ENCODE results near the gene CASP8AP2.
A peak's percentile ranks its signal among the peaks of the same experiment; 100 is the strongest.
"Not testable (repeated sequence)": the region's sequence is repeated elsewhere in the genome, so short reads cannot be mapped to it uniquely, and the experiment has no call there.

Gene CASP8AP2

DNA sequence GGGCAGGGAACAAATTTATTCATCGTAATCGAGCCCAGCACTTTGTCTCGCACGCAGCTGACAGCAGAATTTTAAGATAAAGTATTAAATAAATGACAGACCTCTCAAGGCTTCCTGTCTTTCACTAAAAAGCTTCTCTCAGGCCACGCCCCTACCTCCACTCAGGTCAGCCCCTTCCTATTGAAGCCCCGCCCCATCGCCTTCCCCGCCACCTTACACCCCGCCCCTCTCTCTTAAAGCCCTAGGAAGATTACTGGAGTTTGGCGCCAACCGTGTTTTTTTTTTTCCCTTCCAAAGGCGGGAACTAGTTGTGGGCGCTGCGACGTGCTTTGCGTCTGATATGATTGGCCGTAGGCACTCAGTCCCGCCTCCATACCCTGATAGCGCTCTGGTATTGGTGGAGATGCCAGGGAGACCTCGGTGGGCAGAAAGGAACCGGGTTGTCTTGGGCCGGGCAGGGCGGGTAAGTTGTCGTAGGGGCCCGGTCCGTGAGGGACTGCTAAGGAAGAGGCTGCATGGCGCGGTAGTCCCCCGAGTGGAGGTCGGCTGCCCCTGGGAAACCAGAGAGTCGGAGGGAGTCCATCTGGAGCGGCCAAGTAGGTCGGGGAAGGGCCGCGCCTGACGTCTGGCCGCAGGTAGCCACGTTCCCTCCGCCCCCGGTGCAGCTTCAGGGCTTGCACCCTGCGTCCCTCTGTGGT, at the start of gene CASP8AP2:
Gene CASP8AP2, plus strand, starts transcription at position 409 of the 698 bp plus-strand sequence.
- TF ChIP-seq, protein P1, sequence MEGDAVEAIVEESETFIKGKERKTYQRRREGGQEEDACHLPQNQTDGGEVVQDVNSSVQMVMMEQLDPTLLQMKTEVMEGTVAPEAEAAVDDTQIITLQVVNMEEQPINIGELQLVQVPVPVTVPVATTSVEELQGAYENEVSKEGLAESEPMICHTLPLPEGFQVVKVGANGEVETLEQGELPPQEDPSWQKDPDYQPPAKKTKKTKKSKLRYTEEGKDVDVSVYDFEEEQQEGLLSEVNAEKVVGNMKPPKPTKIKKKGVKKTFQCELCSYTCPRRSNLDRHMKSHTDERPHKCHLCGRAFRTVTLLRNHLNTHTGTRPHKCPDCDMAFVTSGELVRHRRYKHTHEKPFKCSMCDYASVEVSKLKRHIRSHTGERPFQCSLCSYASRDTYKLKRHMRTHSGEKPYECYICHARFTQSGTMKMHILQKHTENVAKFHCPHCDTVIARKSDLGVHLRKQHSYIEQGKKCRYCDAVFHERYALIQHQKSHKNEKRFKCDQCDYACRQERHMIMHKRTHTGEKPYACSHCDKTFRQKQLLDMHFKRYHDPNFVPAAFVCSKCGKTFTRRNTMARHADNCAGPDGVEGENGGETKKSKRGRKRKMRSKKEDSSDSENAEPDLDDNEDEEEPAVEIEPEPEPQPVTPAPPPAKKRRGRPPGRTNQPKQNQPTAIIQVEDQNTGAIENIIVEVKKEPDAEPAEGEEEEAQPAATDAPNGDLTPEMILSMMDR (IDR thresholded peaks at IDR 0.05; ENCODE audit: borderline replicate concordance, control extremely low read depth, extremely low read depth, insufficient read depth, missing control alignments): no peak
- in situ Hi-C loops (cut with MboI; ENCODE audit: low sequenced_read_pairs, unreplicated experiment): no loop called here
- peak; percentile 96 for DNase-seq (ENCODE audit: low spot score)

DNA sequence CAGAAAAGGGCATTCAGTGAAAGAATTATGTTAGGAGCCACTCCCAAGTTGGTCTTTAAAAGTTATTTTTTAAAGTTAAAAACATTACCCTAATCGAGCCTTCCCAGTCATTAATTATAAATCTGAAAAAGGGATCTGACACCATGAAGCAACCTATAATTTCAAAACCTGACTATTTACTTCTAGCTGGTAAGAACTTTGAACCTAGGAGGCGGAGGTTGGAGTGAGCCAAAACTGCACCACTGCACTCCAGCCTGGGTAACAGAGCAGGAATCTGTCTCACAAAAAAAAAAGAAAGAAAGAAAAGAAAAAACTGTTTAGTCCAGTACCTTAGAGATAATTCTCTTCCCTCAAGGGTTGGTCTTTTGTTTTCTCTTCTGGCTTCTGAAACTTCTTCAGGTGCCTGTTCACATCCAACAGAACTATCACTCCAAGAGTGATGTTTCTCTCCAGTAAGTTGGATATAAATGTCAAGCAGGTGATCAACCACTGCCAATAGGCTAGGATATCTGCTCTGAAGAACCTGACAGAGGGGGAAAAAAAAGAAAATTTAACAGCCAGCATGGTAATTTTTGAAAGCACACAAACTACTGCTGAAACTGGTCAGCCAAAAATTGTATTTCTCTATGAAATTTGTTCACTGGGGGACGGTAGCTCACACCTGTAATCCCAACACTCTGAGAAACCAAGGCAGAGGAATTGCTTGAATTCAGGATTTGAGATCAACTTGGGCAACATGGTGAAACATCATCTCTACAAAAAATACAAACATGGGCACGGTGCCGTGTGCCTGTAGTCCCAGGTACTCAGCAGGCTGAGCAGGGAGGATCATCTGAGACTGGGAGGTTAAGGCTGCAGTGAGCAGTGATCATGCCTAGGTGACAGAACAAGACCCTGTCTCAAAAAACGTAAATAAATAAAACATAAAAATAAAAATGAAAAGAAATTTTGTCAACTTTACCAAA, 48.3 kb upstream of the CASP8AP2 start:
- TF ChIP-seq, protein P1 (IDR thresholded peaks at IDR 0.05; ENCODE audit: borderline replicate concordance, control extremely low read depth, extremely low read depth, insufficient read depth, missing control alignments): no peak
- in situ Hi-C loops (cut with MboI; ENCODE audit: low sequenced_read_pairs, unreplicated experiment): no loop called here
- DNase-seq (ENCODE audit: low spot score): no peak

DNA sequence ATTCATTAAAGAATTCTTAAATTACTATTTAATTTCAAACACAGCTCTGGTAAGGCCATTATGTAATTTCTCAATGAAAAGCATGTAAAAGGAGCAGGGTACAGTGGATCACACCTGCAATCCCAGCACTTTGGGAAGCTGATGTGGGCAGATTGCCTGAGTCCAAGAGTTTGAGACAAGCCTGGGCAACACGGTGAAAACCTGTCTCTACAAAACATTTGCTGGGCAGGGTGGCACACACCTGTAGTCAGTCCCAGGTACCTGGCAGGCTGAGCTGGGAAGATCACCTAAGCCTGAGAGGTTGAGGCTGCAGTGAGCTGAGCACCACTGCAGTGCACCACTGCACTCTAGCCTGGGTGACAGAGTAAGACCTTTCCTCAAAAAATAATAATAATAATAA, 47.5 kb upstream of the CASP8AP2 start:
- DNase-seq (ENCODE audit: low spot score): no peak
- TF ChIP-seq, protein P1 (IDR thresholded peaks at IDR 0.05; ENCODE audit: borderline replicate concordance, control extremely low read depth, extremely low read depth, insufficient read depth, missing control alignments): no peak
- in situ Hi-C loops (cut with MboI; ENCODE audit: low sequenced_read_pairs, unreplicated experiment): no loop called here

DNA sequence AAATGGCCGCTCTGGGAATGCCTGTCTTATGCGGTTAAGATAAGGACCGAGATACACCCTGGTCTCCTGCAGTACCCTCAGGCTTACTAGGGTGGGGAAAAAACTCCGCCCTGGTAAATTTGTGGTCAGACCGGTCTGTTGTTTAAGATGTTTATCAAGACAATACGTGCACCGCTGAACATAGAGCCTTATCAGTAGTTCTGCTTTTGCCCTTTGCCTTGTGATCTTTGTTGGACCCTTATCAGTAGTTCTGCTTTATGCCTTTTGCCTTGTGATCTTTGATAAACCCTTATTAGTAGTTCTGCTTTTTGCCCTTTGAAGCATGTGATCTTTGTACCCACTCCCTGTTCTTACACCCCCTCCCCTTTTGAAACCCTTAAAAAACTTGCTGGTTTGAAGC, 46.4 kb upstream of the CASP8AP2 start:
- DNase-seq (ENCODE audit: low spot score); in situ Hi-C loops (cut with MboI; ENCODE audit: low sequenced_read_pairs, unreplicated experiment): not testable (repeated sequence)

DNA sequence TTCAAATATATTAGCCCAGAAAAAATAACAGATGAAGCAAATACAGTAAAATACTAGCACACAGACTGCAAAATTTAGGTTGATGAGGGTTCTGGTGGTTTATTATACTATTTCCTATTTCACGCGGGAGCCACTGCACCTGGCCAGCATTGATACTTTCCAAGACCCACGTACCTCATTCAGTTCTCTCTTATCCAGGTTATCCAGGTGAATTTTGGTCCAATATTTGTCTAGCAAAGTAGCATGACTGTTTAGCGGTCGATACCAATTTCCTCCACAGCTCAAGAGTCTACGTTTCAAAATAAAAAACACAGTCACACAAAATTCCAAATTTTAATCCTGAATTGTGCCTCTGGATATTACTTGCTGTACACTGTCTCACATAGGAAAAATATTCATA, 44.8 kb upstream of the CASP8AP2 start:
- in situ Hi-C loops (cut with MboI; ENCODE audit: low sequenced_read_pairs, unreplicated experiment): no loop called here
- TF ChIP-seq, protein P1 (IDR thresholded peaks at IDR 0.05; ENCODE audit: borderline replicate concordance, control extremely low read depth, extremely low read depth, insufficient read depth, missing control alignments): no peak
- DNase-seq (ENCODE audit: low spot score): no peak

DNA sequence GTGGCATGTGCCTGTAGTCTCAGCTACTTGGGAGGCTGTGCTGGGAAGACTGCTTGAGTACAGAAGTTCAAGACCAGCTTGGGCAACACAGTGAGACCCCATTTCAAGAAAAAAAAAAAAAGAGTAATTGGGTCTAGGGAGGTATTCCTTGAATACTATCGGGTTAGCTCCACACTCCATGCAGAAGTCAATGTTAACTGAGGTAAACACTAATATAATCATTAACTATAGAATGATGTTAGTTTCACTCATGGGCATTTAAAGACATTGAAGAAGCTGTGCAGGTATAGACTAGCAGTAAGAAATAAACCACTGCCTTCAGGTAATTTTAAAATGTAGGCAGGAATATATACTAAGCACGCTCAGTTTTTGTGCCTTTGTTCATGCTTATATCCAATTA, 42.7 kb upstream of the CASP8AP2 start:
- in situ Hi-C loops (cut with MboI; ENCODE audit: low sequenced_read_pairs, unreplicated experiment): no loop called here
- TF ChIP-seq, protein P1 (IDR thresholded peaks at IDR 0.05; ENCODE audit: borderline replicate concordance, control extremely low read depth, extremely low read depth, insufficient read depth, missing control alignments): no peak
- DNase-seq (ENCODE audit: low spot score): no peak

Data from GM13976 (cell line).